MG63 (cell line): ENCODE results near the gene MSI2. TPM values are rescaled to one million over a fixed set of nuclear protein-coding genes. Genes with fewer than 3 reads are reported as not detected.

Source experiments
- DNase-seq: peaks from one replicate; pipeline ENCODE4 v3.0.0-alpha.2; 2020
- H3K27me3 ChIP-seq: fragments of 250-450 bp; sonication (Bioruptor Pico); 2 replicates; pipeline ENCODE4 v1.5.1; 2020; ENCODE audit warnings: mild to moderate bottlenecking, moderate library complexity
- H3K36me3 ChIP-seq: fragments of 250-450 bp; sonication (Bioruptor Pico); 2 replicates; pipeline ENCODE4 v1.5.1; 2020; ENCODE audit warnings: mild to moderate bottlenecking, moderate library complexity
- H3K4me3 ChIP-seq: fragments of 250-450 bp; sonication (Bioruptor Pico); 2 replicates; pipeline ENCODE4 v1.5.1; 2020; ENCODE audit warnings: mild to moderate bottlenecking, moderate library complexity
- H3K9me3 ChIP-seq: fragments of 250-450 bp; sonication (Bioruptor Pico); 2 replicates; pipeline ENCODE4 v1.5.1; 2020; ENCODE audit warnings: mild to moderate bottlenecking, moderate library complexity
- total RNA-seq: library from RNA; depleted of rRNA; stranded (reverse); fragments of >200 nt; shearing (Covaris generic); gene quantifications from 2 replicates; pipeline ENCODE4 v1.2.3, GENCODE V29; 2014; ENCODE audit warnings: low replicate concordance

MSI2 gene
- total RNA-seq, 1 experiment from 2014 or later: 2.8 TPM

GRCh38 chr17:57691939-57692338 is 435.6 kb downstream of the MSI2 start:
- Histone ChIP-seq H3K4me3 (no peak overlapping the region), H3K27me3 (no peaks in the 10 kb centered on the region; the same call in 1 of the 2 replicates), H3K9me3 (peaks cover 2% of the 10 kb centered on the region; the same call in 1 of the 2 replicates), H3K36me3 (no peaks in the 10 kb centered on the region)
- DNase-seq: no peak

DNA sequence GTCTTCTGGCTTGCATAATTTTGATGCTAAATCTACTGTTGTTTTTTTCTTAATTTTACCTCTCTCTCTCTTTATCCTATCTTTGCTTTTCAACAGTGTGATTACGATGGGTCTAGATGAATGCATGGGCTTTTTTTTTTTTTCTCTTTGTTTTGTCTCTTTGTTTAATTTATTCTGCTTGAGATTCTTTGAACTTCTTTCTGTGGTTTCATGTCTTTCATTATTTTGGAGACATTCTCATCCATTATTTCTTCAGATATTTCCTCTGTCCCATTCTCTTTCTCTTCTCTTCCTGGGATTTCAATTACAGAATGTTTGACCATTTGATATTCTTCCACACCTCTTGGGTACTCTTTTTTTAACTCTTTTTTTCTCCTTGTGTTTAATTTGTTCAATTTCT is 436.4 kb downstream of the MSI2 start:
- no peaks in the 10 kb centered on the region; the same call in 1 of the 2 replicates for H3K27me3 ChIP-seq
- no peak overlapping the region for H3K4me3 ChIP-seq
- DNase-seq: no peak
- peaks cover 2% of the 10 kb centered on the region; the same call in 1 of the 2 replicates for H3K9me3 ChIP-seq
- no peaks in the 10 kb centered on the region for H3K36me3 ChIP-seq

DNA sequence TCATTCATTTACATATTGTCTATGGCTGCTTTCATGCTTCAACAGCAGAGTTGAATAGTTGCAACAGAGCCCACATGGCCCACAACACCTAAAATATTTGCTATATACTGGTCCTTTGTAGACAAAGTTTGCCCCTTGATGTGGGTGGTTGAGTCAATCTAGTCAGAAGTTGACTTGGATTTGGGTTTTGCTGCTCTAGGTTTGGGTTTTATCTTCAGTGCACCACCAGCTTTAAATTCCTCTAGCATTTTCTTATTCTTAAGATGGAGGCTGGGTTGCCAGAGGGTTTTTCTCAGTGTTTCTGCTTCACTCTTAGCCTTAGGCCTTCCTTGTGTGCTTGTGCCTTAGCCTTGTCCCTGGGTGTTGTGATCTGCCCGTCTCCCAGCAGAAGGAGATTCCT is 437.7 kb downstream of the MSI2 start:
- Histone ChIP-seq H3K4me3 (no peak overlapping the region), H3K27me3 (no peaks in the 10 kb centered on the region), H3K36me3 (no peaks in the 10 kb centered on the region), H3K9me3 (peaks cover 2% of the 10 kb centered on the region; the same call in 1 of the 2 replicates)
- DNase-seq: no peak

DNA sequence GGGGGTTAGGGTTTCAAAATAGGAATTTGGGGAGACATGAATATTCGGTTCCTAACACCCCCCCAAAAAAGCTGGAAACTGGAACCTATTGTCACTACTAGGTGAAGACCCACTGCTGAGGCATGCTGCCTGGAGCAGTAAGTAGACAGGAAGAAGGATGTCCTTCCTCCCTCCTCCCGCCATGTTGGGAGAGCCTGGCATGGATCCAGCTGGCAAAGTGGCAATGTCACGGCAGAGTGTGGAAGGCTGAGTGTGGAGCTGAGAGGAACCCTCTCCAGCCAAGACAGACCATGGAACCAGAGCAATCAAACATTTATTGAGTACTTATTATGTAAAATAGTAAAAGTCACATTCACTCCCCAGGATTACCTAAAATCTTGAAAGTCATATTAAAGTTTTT is 439.7 kb downstream of the MSI2 start:
- DNase-seq: no peak
- Histone ChIP-seq H3K9me3 (peaks cover 2% of the 10 kb centered on the region; the same call in 1 of the 2 replicates), H3K36me3 (no peaks in the 10 kb centered on the region), H3K27me3 (0 out of 2 replicates have a peak, but pooled peaks cover 6% of the 10 kb centered on the region), H3K4me3 (no peak overlapping the region)

DNA sequence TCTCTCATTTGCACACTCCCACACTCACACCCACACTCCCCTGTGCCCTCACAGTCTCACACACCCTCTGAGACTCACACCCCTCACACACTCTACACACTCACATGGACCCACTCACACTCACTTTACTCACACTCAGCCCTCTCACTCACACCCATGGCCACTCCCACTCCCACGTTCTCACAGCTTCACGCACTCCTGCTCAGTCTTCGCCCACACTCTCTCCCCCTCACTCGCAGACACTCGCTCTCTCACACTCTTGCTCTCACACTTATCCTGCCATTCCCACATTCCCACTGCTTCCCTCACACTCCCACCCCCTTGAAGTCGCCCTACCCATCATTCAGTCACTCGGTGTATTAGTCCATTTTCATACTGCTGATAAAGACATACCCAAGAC is 440.9 kb downstream of the MSI2 start:
- H3K27me3 ChIP-seq: 0 out of 2 replicates have a peak, but pooled peaks cover 6% of the 10 kb centered on the region
- H3K36me3 ChIP-seq: no peaks in the 10 kb centered on the region
- H3K9me3 ChIP-seq: peaks cover 2% of the 10 kb centered on the region; the same call in 1 of the 2 replicates
- no peak for DNase-seq
- H3K4me3 ChIP-seq: no peak overlapping the region

GRCh38 chr17:57697891-57698711 is 441.8 kb downstream of the MSI2 start:
- Histone ChIP-seq H3K9me3 (no peaks in the 10 kb centered on the region), H3K4me3 (no peak overlapping the region)
- DNase-seq: no peak

DNA sequence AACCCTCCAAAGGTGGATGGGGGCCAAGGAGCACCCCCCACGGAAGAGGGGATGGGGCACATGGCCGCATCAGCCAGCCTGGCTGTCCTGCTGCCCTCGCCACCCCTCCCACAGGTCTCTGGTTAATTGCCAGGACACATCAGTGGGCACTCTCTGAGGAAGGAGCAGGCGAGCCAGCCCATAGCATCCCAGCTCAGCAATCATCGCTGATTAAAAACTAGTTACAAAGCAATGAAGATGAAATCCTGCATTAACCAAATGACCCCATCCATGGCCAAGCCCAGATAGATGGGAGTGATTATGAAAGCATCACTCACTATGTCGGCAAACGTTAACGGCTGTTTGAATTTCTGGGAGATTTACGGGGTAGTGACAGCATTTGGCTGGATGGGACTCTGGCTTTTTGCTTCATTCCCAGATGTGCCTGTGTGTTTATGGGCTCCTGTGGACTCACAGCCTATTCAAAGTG is 443.5 kb downstream of the MSI2 start:
- no peaks in the 10 kb centered on the region for H3K36me3 ChIP-seq
- no peaks in the 10 kb centered on the region for H3K9me3 ChIP-seq
- DNase-seq: no peak
- H3K27me3 ChIP-seq: 0 out of 2 replicates have a peak, but pooled peaks cover 6% of the 10 kb centered on the region
- H3K4me3 ChIP-seq: no peak overlapping the region

More at GRCh38 chr17:57697891-57698711, 441.8 kb downstream of the MSI2 start:
- Histone ChIP-seq H3K27me3 (0 out of 2 replicates have a peak, but pooled peaks cover 6% of the 10 kb centered on the region), H3K36me3 (no peaks in the 10 kb centered on the region)

GRCh38 chr17:57701124-57701523 is 444.8 kb downstream of the MSI2 start:
- H3K9me3 ChIP-seq: no peaks in the 10 kb centered on the region
- DNase-seq: no peak
- H3K27me3 ChIP-seq: 0 out of 2 replicates have a peak, but pooled peaks cover 6% of the 10 kb centered on the region
- no peaks in the 10 kb centered on the region for H3K36me3 ChIP-seq
- no peak overlapping the region for H3K4me3 ChIP-seq

DNA sequence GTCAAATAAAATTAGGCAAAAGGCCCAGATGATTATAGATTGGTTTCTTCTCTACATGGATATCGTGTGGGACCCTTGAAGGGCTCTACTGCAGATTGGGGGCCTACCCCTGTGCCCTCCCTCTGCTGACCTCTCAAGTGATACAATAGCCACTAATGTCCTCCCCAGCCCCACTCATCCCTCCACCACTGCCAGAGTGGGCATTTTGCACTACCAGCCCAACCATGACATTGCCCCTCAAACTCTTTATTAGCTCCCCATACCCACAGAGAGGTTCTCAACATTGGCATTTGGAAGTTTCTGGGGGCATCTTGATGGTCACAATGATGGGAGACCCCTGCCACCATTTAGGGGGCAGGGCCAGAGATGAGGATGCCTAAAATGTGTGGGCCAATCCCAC is 446.9 kb downstream of the MSI2 start:
- DNase-seq: no peak
- Histone ChIP-seq H3K36me3 (no peaks in the 10 kb centered on the region), H3K27me3 (0 out of 2 replicates have a peak, but pooled peaks cover 6% of the 10 kb centered on the region), H3K9me3 (no peaks in the 10 kb centered on the region), H3K4me3 (no peak overlapping the region)

- Histone ChIP-seq H3K9me3 (no peaks in the 10 kb centered on the region), H3K4me3 (no peak overlapping the region), H3K36me3 (no peaks in the 10 kb centered on the region), H3K27me3 (0 out of 2 replicates have a peak, but pooled peaks cover 6% of the 10 kb centered on the region)
- no peak for DNase-seq
These were observed 448.1 kb downstream of the MSI2 start for GRCh38 chr17:57704448-57704847.

- 0 out of 2 replicates have a peak, but pooled peaks cover 6% of the 10 kb centered on the region for H3K27me3 ChIP-seq
- no peaks in the 10 kb centered on the region for H3K36me3 ChIP-seq
- no peak for DNase-seq
- no peak overlapping the region for H3K4me3 ChIP-seq
- no peaks in the 10 kb centered on the region for H3K9me3 ChIP-seq
These were observed 449.8 kb downstream of the MSI2 start for GRCh38 chr17:57705921-57706695.

DNA sequence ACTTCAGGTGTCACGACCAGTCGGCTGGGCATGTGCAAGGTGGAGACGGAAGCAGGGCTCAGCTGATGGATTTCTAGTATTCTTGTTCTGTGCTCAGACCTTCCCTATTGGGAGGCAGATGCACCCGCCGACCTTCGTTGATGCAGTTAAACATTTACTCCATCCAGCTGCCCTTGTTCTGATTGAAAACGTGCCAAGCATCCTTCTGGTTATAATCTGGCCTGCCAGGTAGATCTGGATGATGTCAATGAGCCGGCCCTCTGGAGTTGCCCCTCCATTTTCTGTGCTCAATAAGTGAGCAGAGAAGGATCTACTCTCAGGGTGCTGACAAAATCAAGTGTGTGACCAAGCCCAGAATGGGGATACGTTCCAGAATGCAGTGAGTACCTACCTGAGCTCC is 450.4 kb downstream of the MSI2 start:
- Histone ChIP-seq H3K36me3 (no peaks in the 10 kb centered on the region), H3K27me3 (peaks cover 6% of the 10 kb centered on the region; the same call in 1 of the 2 replicates)

GRCh38 chr17:57707892-57708291 is 451.6 kb downstream of the MSI2 start:
- Histone ChIP-seq H3K27me3 (peaks cover 8% of the 10 kb centered on the region; the same call in 1 of the 2 replicates), H3K4me3 (no peak overlapping the region), H3K9me3 (no peaks in the 10 kb centered on the region), H3K36me3 (no peaks in the 10 kb centered on the region)
- DNase-seq: no peak

More for the DNA sequence above, 450.4 kb downstream of the MSI2 start:
- DNase-seq: no peak
- Histone ChIP-seq H3K9me3 (no peaks in the 10 kb centered on the region), H3K4me3 (no peak overlapping the region)

GRCh38 chr17:57708410-57708809 is 452.1 kb downstream of the MSI2 start:
- no peaks in the 10 kb centered on the region for H3K36me3 ChIP-seq
- no peaks in the 10 kb centered on the region for H3K9me3 ChIP-seq
- no peak overlapping the region for H3K4me3 ChIP-seq
- DNase-seq: no peak
- peaks cover 13% of the 10 kb centered on the region; the same call in 1 of the 2 replicates for H3K27me3 ChIP-seq

DNA sequence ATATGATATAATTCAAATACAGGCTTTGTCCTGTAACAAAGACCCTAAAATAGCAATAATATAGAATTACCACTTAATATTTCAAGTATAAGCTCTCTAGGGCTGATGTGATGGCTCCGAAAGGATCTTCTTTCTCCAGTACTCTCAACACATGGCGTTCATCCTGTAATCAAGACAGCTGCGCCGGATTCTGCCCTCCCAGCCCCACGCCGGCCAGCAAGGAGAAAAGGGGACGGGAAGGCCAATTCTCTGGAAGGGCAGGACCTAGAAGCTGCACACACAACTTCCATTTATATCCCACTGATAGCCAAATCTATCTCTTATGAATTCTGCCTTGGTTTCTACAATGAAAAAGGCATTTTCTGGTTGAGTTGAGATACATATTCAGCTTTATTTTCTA is 456.8 kb downstream of the MSI2 start:
- H3K9me3 ChIP-seq: no peaks in the 10 kb centered on the region
- H3K27me3 ChIP-seq: peaks cover 18% of the 10 kb centered on the region
- DNase-seq: no peak
- no peak overlapping the region for H3K4me3 ChIP-seq
- H3K36me3 ChIP-seq: no peaks in the 10 kb centered on the region

- Histone ChIP-seq H3K4me3 (no peak overlapping the region), H3K9me3 (no peaks in the 10 kb centered on the region), H3K36me3 (no peaks in the 10 kb centered on the region), H3K27me3 (peaks cover 18% of the 10 kb centered on the region)
- no peak for DNase-seq
These were observed 458.4 kb downstream of the MSI2 start for GRCh38 chr17:57714665-57715180.

- no peaks in the 10 kb centered on the region for H3K9me3 ChIP-seq
- no peak overlapping the region for H3K4me3 ChIP-seq
- H3K36me3 ChIP-seq: no peaks in the 10 kb centered on the region
- no peak for DNase-seq
- peaks cover 12% of the 10 kb centered on the region for H3K27me3 ChIP-seq
These were observed 459.7 kb downstream of the MSI2 start for GRCh38 chr17:57715981-57716380.
